Pancreas (tissue), 10 donors: ENCODE measurements around the gene ERC1. TPM values are rescaled to one million over a fixed set of nuclear protein-coding genes. Genes with fewer than 3 reads are reported as not detected.

ENCODE experiments used
- ATAC-seq, 4 donors: fragments of 200-7000 bp; cut with Tn5 transposase; one replicate each; pipeline versions ENCODE4 v1.8.0 to v1.9.1; 2020; ENCODE audit warnings: mild to moderate bottlenecking in 4 of 4, moderate library complexity in 4 of 4
- DNase-seq, 6 donors: peaks; one replicate each; pipeline ENCODE4 v3.0.0-alpha.2; 2020
- FAIRE-seq: peaks from 2 replicates; lab custom pipeline; 2012; peaks lifted over from hg19 to GRCh38; lab: Jason Lieb, UNC
- H3K27ac ChIP-seq, 4 donors: fragments of 200-600 bp; sonication (generic); 1 replicate in 3 of 4; 2 replicates in 1 of 4; pipeline versions ENCODE4 v1.5.0 to v1.8.0; 2020
- H3K27me3 ChIP-seq, 4 donors: fragments of 200-600 bp; one replicate each; pipeline ENCODE4 v1.8.0; 2021
- H3K36me3 ChIP-seq, 3 donors: fragments of 200-600 bp; sonication (generic) in 1 of 3; one replicate each; pipeline versions ENCODE4 v1.5.0 to v1.8.0; 2020 to 2021
- H3K4me1 ChIP-seq, 3 donors: fragments of 200-600 bp; one replicate each; pipeline ENCODE4 v1.8.0; 2021
- H3K4me3 ChIP-seq, 4 donors: fragments of 200-600 bp; sonication (generic) in 2 of 4; one replicate each; pipeline versions ENCODE4 v1.5.0 to v1.8.0; 2020 to 2021
- H3K9me3 ChIP-seq, 4 donors: fragments of 200-600 bp; one replicate each; pipeline ENCODE4 v1.8.0; 2021
- CTCF ChIP-seq, 4 donors: fragments of 200-600 bp; sonication (generic) in 3 of 4; IDR thresholded peaks; one replicate each; pipeline versions ENCODE4 v1.5.0 to v1.8.0; 2021; ENCODE audit warnings: antibody characterized with exemption in 4 of 4
- WGBS, 2 donors: extraction: QIAGEN DNeasy Blood & Tissue Kit; methylation state at CpG; one replicate each; pipeline ENCODE4 v1.1.7; 2013; 5-methylcytosine and 5-hydroxymethylcytosine counted together
- intact Hi-C, 3 donors: fragments of 100-400 bp; cut with DNase I; formaldehyde crosslinking; loops; one replicate each; pipeline versions ENCODE4 v1.11.1 to v1.14.2; 2022
- polyA plus RNA-seq, 2 donors: library from polyadenylated mRNA; stranded (reverse); fragments of 200-250 nt; gene quantifications; one replicate each; pipeline ENCODE4 v1.2.3, GENCODE V29; 2013
- total RNA-seq, 6 donors: library from RNA; stranded (reverse); fragmentation: NEBNext Ultra II Directional in 4 of 6; extraction: Animal tissue kit (Norgen Biotek cat#: 25700) in 4 of 6; gene quantifications; one replicate each; pipeline versions ENCODE4 v1.2.1 to v1.2.4, GENCODE V29; 2021 to 2023
- donor health status: healthy with polysubstance abuse.
- donor health status: DM: no; HTN: no; CAD: no; lungs with moderate emphysema.
- donor health status: DM: no; HTN: no; CAD: no.
- donor health status: control.
- donor health status: control.
- donor health status: Bipolar disorder and iron deficiency.
- donor health status: DM: yes; HTN: yes; CAD: no.
- donor health status: DM: no; HTN: no; CAD: no.
- donor health status: DM: no; HTN: no; CAD: no.
- donor health status: DM: yes; HTN: yes; CAD: no.

ERC1 gene
- total and polyA plus RNA-seq, 8 donors, result 4.1 to 41.4 (median 20.5) TPM

- no peak overlapping the region for H3K27ac ChIP-seq
- FAIRE-seq, result no peak
- no peak for DNase-seq
- H3K4me3 ChIP-seq, result no peak overlapping the region
- H3K27me3 ChIP-seq, result no peaks in the 10 kb centered on the region
- no peaks in the 10 kb centered on the region for H3K4me1 ChIP-seq
- no peaks in the 10 kb centered on the region for H3K36me3 ChIP-seq
- intact Hi-C loops, result no loop called here
- TF ChIP-seq CTCF (IDR thresholded peaks at IDR 0.05), result no peak
- WGBS, 2 donors, result 74 to 90% methylated on average over 4 of the region's 4 CpGs
- no peaks in the 10 kb centered on the region for H3K9me3 ChIP-seq
- ATAC-seq, result no peak
These were observed 433.8 kb downstream of the ERC1 start for GRCh38 chr12:1424674-1425395.

GRCh38 chr12:1425396-1425729 lies 434.3 kb downstream of the ERC1 start:
- DNase-seq, result no peak
- Histone ChIP-seq H3K36me3 (no peaks in the 10 kb centered on the region), H3K4me1 (no peaks in the 10 kb centered on the region), H3K9me3 (no peaks in the 10 kb centered on the region), H3K4me3 (no peak overlapping the region), H3K27me3 (no peaks in the 10 kb centered on the region), H3K27ac (no peak overlapping the region)
- intact Hi-C loops, result no loop called here
- TF ChIP-seq CTCF (IDR thresholded peaks at IDR 0.05), result no peak
- WGBS, 2 donors, result 97% methylated on average over 3 of the region's 3 CpGs
- FAIRE-seq, result no peak
- no peak for ATAC-seq

- intact Hi-C loops, result no loop called here
- no peak for TF ChIP-seq CTCF (IDR thresholded peaks at IDR 0.05)
- no peak overlapping the region for H3K4me3 ChIP-seq
- H3K4me1 ChIP-seq, result no peaks in the 10 kb centered on the region
- WGBS, 2 donors, result 97% methylated on average over 5 of the region's 5 CpGs
- DNase-seq (no peak), ATAC-seq (no peak), FAIRE-seq (no peak)
- H3K36me3 ChIP-seq, result no peaks in the 10 kb centered on the region
- H3K27ac ChIP-seq, result no peak overlapping the region
- no peaks in the 10 kb centered on the region for H3K27me3 ChIP-seq
- H3K9me3 ChIP-seq, result no peaks in the 10 kb centered on the region
These were observed 437.6 kb downstream of the ERC1 start for GRCh38 chr12:1428671-1429070.

- FAIRE-seq (no peak), DNase-seq (no peak), ATAC-seq (peak in 3 of 4 donors; percentile 15 to 43 (median 23))
- no peak for TF ChIP-seq CTCF (IDR thresholded peaks at IDR 0.05)
- no peaks in the 10 kb centered on the region for H3K27me3 ChIP-seq
- intact Hi-C loops, result no loop called here
- no peak overlapping the region for H3K27ac ChIP-seq
- H3K4me1 ChIP-seq, result peaks cover 0 to 2% (median 0%) of the 10 kb centered on the region in 3 donors
- no peaks in the 10 kb centered on the region for H3K36me3 ChIP-seq
- WGBS, 2 donors, result 94 to 97% methylated on average over 4 of the region's 4 CpGs
- no peaks in the 10 kb centered on the region for H3K9me3 ChIP-seq
- no peak overlapping the region for H3K4me3 ChIP-seq
These were observed 439.0 kb downstream of the ERC1 start for GRCh38 chr12:1429980-1430379.

GRCh38 chr12:1434296-1434955 lies 443.4 kb downstream of the ERC1 start:
- FAIRE-seq (no peak), DNase-seq (no peak), ATAC-seq (no peak)
- intact Hi-C loops, result no loop called here
- no peak overlapping the region for H3K27ac ChIP-seq
- 84 to 87% methylated on average over 14 of the region's 14 CpGs for WGBS, 2 donors
- TF ChIP-seq CTCF (IDR thresholded peaks at IDR 0.05), result no peak
- H3K4me3 ChIP-seq, result no peak overlapping the region
- H3K27me3 ChIP-seq, result no peaks in the 10 kb centered on the region
- peaks cover 0 to 9% (median 4%) of the 10 kb centered on the region in 3 donors for H3K4me1 ChIP-seq
- no peaks in the 10 kb centered on the region for H3K9me3 ChIP-seq
- H3K36me3 ChIP-seq, result no peaks in the 10 kb centered on the region
